GM23338 (cell line): ENCODE results near the gene ATP10B. TPM values are rescaled to one million over a fixed set of nuclear protein-coding genes. Genes with fewer than 3 reads are reported as not detected.

Experiments
- ATAC-seq: fragments of 200-7000 bp; cut with Tn5 transposase; 3 replicates; pipeline ENCODE4 v1.9.1; 2020
- DNase-seq: peaks from one replicate; pipeline ENCODE4 v3.0.0-alpha.2; 2015; ENCODE audit warnings: low spot score
- H2AFZ ChIP-seq: fragments of 200-600 bp; sonication (generic); 2 replicates; pipeline ENCODE4 v1.8.0; 2016; ENCODE audit warnings: antibody characterized with exemption, mild to moderate bottlenecking, moderate library complexity
- H3F3A ChIP-seq: fragments of 200-600 bp; sonication (generic); replicated peaks from 2 replicates; pipeline ENCODE4 v1.8.0; 2017; ENCODE audit warnings: antibody characterized with exemption, mixed run types, low read depth
- H3K27ac ChIP-seq: fragments of 200-600 bp; sonication (generic); 2 replicates; pipeline ENCODE4 v1.6.1; 2016; ENCODE audit warnings: low read depth
- H3K27me3 ChIP-seq: fragments of 200-600 bp; sonication (generic); 2 replicates; pipeline ENCODE4 v1.8.0; 2016; ENCODE audit warnings: mild to moderate bottlenecking, mixed run types, moderate library complexity; ENCODE audit not compliant: insufficient read depth
- H3K36me3 ChIP-seq: fragments of 200-600 bp; sonication (generic); 2 replicates; pipeline ENCODE4 v1.8.0; 2016; ENCODE audit warnings: mild to moderate bottlenecking; ENCODE audit not compliant: insufficient read depth
- H3K4me1 ChIP-seq: fragments of 200-600 bp; sonication (generic); 2 replicates; pipeline ENCODE4 v1.8.0; 2016; ENCODE audit warnings: mild to moderate bottlenecking, moderate library complexity; ENCODE audit not compliant: insufficient read depth
- H3K4me2 ChIP-seq: fragments of 200-600 bp; sonication (generic); 2 replicates; pipeline ENCODE4 v1.7.1; 2017; ENCODE audit warnings: mixed run types
- H3K4me3 ChIP-seq: fragments of 200-600 bp; sonication (generic); 2 replicates; pipeline ENCODE4 v1.6.1; 2016; ENCODE audit warnings: mixed run types
- H3K79me2 ChIP-seq: fragments of 200-600 bp; sonication (generic); replicated peaks from 2 replicates; pipeline ENCODE4 v1.8.0; 2017; ENCODE audit warnings: mild to moderate bottlenecking; ENCODE audit not compliant: insufficient read depth
- H3K9me2 ChIP-seq: fragments of 200-600 bp; sonication (generic); 2 replicates; pipeline ENCODE4 v1.8.0; 2017; ENCODE audit not compliant: insufficient read depth
- H4K20me1 ChIP-seq: fragments of 200-600 bp; sonication (generic); replicated peaks from 2 replicates; pipeline ENCODE4 v1.8.0; 2017; ENCODE audit warnings: mild to moderate bottlenecking; ENCODE audit not compliant: insufficient read depth
- H3K27ac Mint-ChIP-seq: 2 replicates; pipeline ENCODE4 v1.8.0; 2020; ENCODE audit warnings: inconsistent platforms, mild to moderate bottlenecking, moderate library complexity, mixed read lengths
- H3K27me3 Mint-ChIP-seq: 3 replicates; pipeline ENCODE4 v1.8.0; 2022; ENCODE audit warnings: low read depth, mild to moderate bottlenecking, moderate library complexity, mixed read lengths, inconsistent platforms; ENCODE audit not compliant: insufficient read depth, poor library complexity
- H3K36me3 Mint-ChIP-seq: 3 replicates; pipeline ENCODE4 v1.8.0; 2021; ENCODE audit warnings: low read depth, mild to moderate bottlenecking, inconsistent platforms, moderate library complexity, mixed read lengths
- H3K4me1 Mint-ChIP-seq: 3 replicates; pipeline ENCODE4 v1.8.0; 2020; ENCODE audit warnings: mild to moderate bottlenecking, inconsistent platforms, mixed read lengths
- H3K4me3 Mint-ChIP-seq: 3 replicates; pipeline ENCODE4 v1.8.0; 2021; ENCODE audit warnings: moderate library complexity, mild to moderate bottlenecking, inconsistent platforms, mixed read lengths
- H3K9me3 Mint-ChIP-seq: 3 replicates; pipeline ENCODE4 v1.8.0; 2020; ENCODE audit warnings: moderate library complexity, mild to moderate bottlenecking, inconsistent platforms, mixed read lengths
- CREB1 ChIP-seq: fragments of 250-450 bp; sonication (Bioruptor Pico); IDR thresholded peaks from 2 replicates; pipeline ENCODE4 v1.5.0; 2020; ENCODE audit warnings: low read depth, mild to moderate bottlenecking, moderate library complexity
- EZH2 ChIP-seq: fragments of 200-600 bp; sonication (generic); IDR thresholded peaks from one replicate; pipeline ENCODE4 v1.8.0; 2017; ENCODE audit warnings: antibody characterized with exemption, mild to moderate bottlenecking, low read depth; ENCODE audit not compliant: unreplicated experiment
- EZH2phosphoT487 ChIP-seq: fragments of 200-600 bp; sonication (generic); IDR thresholded peaks from one replicate; pipeline ENCODE4 v1.8.1; 2018; ENCODE audit warnings: antibody characterized with exemption; ENCODE audit not compliant: unreplicated experiment
- NANOG ChIP-seq: IDR thresholded peaks from 2 replicates; pipeline ENCODE4 v1.6.1; 2016; ENCODE audit warnings: antibody characterized with exemption, borderline replicate concordance
- REST ChIP-seq: IDR thresholded peaks from one replicate; pipeline ENCODE4 v1.6.1; 2018; ENCODE audit warnings: antibody characterized with exemption; ENCODE audit not compliant: unreplicated experiment
- STAT1 ChIP-seq: IDR thresholded peaks from one replicate; pipeline ENCODE4 v1.6.1; 2016; ENCODE audit warnings: antibody characterized with exemption; ENCODE audit not compliant: unreplicated experiment
- ZNF114 ChIP-seq: fragments of 250-450 bp; sonication (Bioruptor Pico); IDR thresholded peaks from 2 replicates; pipeline ENCODE4 v1.5.0; 2020; ENCODE audit warnings: mild to moderate bottlenecking, moderate library complexity
- ZNF331 ChIP-seq: fragments of 250-450 bp; sonication (Bioruptor Pico); IDR thresholded peaks from 2 replicates; pipeline ENCODE4 v1.5.0; 2020; ENCODE audit warnings: low read depth, mild to moderate bottlenecking, moderate library complexity
- ZNF462 ChIP-seq: fragments of 250-450 bp; sonication (Bioruptor Pico); IDR thresholded peaks from 2 replicates; pipeline ENCODE4 v1.5.0; 2020; ENCODE audit warnings: mild to moderate bottlenecking, moderate library complexity
- polyA plus RNA-seq: library from polyadenylated mRNA; unstranded; fragments of >200 nt; fragmentation: Nextera tagmentation; extraction: Ambion mirVana; gene quantifications from 2 replicates; pipeline ENCODE4 v1.2.1, GENCODE V29; 2016
- total RNA-seq: library from RNA; depleted of rRNA; stranded (reverse); fragments of >200 nt; shearing (Covaris generic); gene quantifications from 2 replicates; pipeline ENCODE4 v1.2.3, GENCODE V29; 2014

ATP10B gene
- total and polyA plus RNA-seq, 2 experiments from 2014 or later = 0.11 to 0.14 TPM

GRCh38 chr5:160539431-160539830, 312.6 kb downstream of the ATP10B start:
- ATAC-seq = no peak
- no peak overlapping the region for H3K4me3 ChIP-seq
- no peaks in the 10 kb centered on the region for H3F3A ChIP-seq
- 0 out of 2 replicates have a peak, but pooled peaks cover 6% of the 10 kb centered on the region for H3K9me2 ChIP-seq
- peaks cover 9% of the 10 kb centered on the region; the same call in 1 of the 2 replicates for H3K4me1 ChIP-seq
- no peak overlapping the region for H3K4me3 Mint-ChIP-seq
- no peak overlapping the region for H3K27ac ChIP-seq
- H3K36me3 ChIP-seq = no peaks in the 10 kb centered on the region
- no peaks in the 10 kb centered on the region for H3K79me2 ChIP-seq
- H3K27me3 ChIP-seq = no peaks in the 10 kb centered on the region
- H4K20me1 ChIP-seq = no peaks in the 10 kb centered on the region
- no peak overlapping the region for H2AFZ ChIP-seq
- TF ChIP-seq ZNF331 (CRISPR knock-in tag) (no peak), EZH2phosphoT487 (no peak), NANOG (no peak), EZH2 (no peak), STAT1 (no peak), ZNF114 (no peak), CREB1 (no peak), REST (no peak), ZNF462 (CRISPR knock-in tag) (no peak)
- H3K27ac Mint-ChIP-seq = no peak overlapping the region
- DNase-seq = no peak
- no peaks in the 10 kb centered on the region for H3K9me3 Mint-ChIP-seq
- peaks cover 1% of the 10 kb centered on the region for H3K27me3 Mint-ChIP-seq
- H3K4me1 Mint-ChIP-seq = peaks cover 11% of the 10 kb centered on the region; the same call in 2 of the 3 replicates
- H3K36me3 Mint-ChIP-seq = no peaks in the 10 kb centered on the region
- H3K4me2 ChIP-seq = no peak overlapping the region
